Measurements from ENCODE around the gene BBS10. TPM values are rescaled to one million over a fixed set of nuclear protein-coding genes. Genes with fewer than 3 reads are reported as not detected.
"Not testable (repeated sequence)": the region's sequence is repeated elsewhere in the genome, so short reads cannot be mapped to it uniquely, and the experiment has no call there.

The BBS10 gene
- polyA plus RNA-seq, 1 experiment = 20.0 TPM

DNA sequence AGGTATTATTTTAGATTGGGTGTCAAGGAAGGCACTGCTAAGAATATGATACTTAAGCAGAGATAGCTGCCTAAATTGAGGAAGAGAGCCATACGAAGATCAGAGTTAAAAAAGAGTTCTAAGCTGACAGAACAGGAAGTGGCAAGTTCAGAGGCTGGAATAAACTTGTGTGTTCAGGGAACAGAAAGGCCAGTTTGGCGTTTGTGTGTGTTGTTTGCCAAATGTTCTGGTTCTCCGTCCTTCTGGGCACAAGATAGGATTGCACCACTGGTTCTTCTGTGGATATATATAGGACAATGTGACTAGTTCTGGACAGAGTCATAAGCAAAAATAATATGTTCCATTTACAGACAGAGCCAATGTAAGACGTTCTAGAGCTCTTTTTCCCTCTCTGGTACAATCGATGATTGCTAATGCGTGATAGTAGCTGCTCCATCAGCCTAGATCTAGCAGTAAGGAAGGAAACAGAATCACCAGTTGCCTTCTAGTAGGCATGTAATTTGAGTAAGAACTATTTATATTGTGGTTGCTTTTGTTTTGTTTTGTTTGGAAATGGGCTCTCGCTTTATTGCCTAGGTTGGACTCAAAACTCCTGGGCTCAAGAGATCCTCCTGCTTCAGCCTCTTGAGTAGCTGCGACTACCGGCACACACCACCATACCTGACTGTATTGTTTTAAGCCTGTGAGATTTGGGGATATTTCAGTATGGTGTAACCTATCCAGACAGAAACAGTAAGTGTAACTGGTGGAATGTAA, 7.4 kb downstream of the BBS10 start:
- Histone ChIP-seq H3K27me3 (ENCODE audit: control insufficient read depth, insufficient read depth, low read length) (no peaks in the 10 kb centered on the region), H3K4me3 (ENCODE audit: low read depth, low read length) (no peak overlapping the region), H3K27ac (ENCODE audit: low read depth, low read length) (no peak overlapping the region), H3K9me3 (ENCODE audit: control insufficient read depth, insufficient read depth, low read length) (no peaks in the 10 kb centered on the region)
- ChIA-PET CTCF (interaction anchor here (0.6 kb wide), 1 partner anchor 69 kb away, joined by 8 read pairs; no protein-coding TSS in a partner anchor), POLR2A (no interaction called here)
- TF ChIP-seq, protein P1, sequence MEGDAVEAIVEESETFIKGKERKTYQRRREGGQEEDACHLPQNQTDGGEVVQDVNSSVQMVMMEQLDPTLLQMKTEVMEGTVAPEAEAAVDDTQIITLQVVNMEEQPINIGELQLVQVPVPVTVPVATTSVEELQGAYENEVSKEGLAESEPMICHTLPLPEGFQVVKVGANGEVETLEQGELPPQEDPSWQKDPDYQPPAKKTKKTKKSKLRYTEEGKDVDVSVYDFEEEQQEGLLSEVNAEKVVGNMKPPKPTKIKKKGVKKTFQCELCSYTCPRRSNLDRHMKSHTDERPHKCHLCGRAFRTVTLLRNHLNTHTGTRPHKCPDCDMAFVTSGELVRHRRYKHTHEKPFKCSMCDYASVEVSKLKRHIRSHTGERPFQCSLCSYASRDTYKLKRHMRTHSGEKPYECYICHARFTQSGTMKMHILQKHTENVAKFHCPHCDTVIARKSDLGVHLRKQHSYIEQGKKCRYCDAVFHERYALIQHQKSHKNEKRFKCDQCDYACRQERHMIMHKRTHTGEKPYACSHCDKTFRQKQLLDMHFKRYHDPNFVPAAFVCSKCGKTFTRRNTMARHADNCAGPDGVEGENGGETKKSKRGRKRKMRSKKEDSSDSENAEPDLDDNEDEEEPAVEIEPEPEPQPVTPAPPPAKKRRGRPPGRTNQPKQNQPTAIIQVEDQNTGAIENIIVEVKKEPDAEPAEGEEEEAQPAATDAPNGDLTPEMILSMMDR (IDR thresholded peaks at IDR 0.05; ENCODE audit: low read depth, low read length) = no peak
- no peak for DNase-seq (ENCODE audit: low read depth, low spot score)

DNA sequence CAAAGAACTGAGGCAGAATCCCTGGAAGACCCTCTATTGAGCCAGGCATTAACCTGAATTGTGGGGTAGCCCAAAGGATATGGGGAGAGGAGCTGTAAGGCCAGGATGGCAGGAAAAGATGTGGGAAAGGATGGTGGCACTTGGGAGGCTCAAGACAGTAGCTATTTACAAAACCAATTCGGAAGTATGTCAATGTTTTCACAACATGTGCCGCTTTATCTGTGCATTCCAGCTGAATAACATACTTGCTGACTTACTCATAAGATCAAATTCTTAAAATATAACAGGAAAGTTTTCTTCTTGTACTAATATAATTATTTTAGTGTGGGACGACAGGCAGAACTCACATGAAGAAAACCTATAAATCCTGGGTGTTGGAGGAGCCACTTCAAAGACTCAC, 10.6 kb downstream of the BBS10 start:
- Histone ChIP-seq H3K27me3 (ENCODE audit: control insufficient read depth, insufficient read depth, low read length) (no peaks in the 10 kb centered on the region), H3K9me3 (ENCODE audit: control insufficient read depth, insufficient read depth, low read length) (no peaks in the 10 kb centered on the region), H3K4me3 (ENCODE audit: low read depth, low read length) (no peak overlapping the region), H3K27ac (ENCODE audit: low read depth, low read length) (no peak overlapping the region)
- TF ChIP-seq, protein P1 (IDR thresholded peaks at IDR 0.05; ENCODE audit: low read depth, low read length) = no peak
- ChIA-PET POLR2A (interaction anchor here (0.6 to 1.3 kb wide), 2 partner anchors 71 to 111 kb away, joined by 4 to 5 read pairs; no protein-coding TSS in a partner anchor), CTCF (interaction anchor here (0.7 kb wide), 1 partner anchor 20 kb away, joined by 3 read pairs; no protein-coding TSS in a partner anchor)
- DNase-seq (ENCODE audit: low read depth, low spot score) = no peak

DNA sequence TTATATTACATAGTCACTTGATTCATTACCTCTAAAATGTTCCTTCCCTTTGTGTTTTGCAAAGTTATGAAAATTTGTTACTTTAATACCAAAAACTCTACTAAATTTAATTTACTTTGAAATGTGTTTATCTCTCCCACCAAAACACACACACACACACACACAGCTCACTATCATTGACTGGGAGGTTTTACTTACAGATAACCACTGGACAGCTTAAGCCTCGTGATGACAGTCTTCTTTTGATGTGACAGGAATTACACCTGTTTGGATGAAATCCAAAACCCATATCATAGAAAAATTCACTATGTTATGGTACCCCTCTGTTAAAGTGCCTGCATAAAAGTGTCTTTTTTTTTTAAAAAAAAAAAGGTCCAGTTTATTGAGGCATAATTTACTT, 15.6 kb downstream of the BBS10 start:
- H3K27me3 ChIP-seq (ENCODE audit: control insufficient read depth, insufficient read depth, low read length) = no peaks in the 10 kb centered on the region
- TF ChIP-seq, protein P1 (IDR thresholded peaks at IDR 0.05; ENCODE audit: low read depth, low read length) = no peak
- no peak overlapping the region for H3K27ac ChIP-seq (ENCODE audit: low read depth, low read length)
- H3K9me3 ChIP-seq (ENCODE audit: control insufficient read depth, insufficient read depth, low read length) = peaks cover 6% of the 10 kb centered on the region
- H3K4me3 ChIP-seq (ENCODE audit: low read depth, low read length) = no peak overlapping the region
- DNase-seq (ENCODE audit: low read depth, low spot score) = no peak
- POLR2A ChIA-PET = no interaction called here
- CTCF ChIA-PET = no interaction called here

DNA sequence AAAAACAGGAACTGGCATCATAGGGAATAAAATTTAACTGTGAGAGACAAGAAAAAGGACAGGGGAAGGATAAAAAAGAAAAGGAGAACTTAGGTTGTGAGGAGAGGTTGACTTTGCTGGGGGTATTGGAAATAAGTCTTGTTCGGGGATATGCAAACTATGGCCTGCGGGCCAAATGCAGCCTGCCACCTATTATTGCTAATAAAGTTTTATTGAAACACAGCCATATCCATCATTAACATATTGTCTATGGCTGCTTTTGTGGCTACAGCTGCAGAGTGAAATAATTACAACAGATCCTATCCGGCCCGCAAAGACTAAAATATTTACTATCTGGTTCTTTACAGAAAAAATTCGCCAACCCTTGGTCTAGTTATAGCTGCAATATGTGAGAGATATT, 18.6 kb downstream of the BBS10 start:
- Histone ChIP-seq H3K27me3 (ENCODE audit: control insufficient read depth, insufficient read depth, low read length) (no peaks in the 10 kb centered on the region), H3K4me3 (ENCODE audit: low read depth, low read length) (no peak overlapping the region), H3K27ac (ENCODE audit: low read depth, low read length) (no peak overlapping the region), H3K9me3 (ENCODE audit: control insufficient read depth, insufficient read depth, low read length) (peaks cover 6% of the 10 kb centered on the region)
- POLR2A ChIA-PET = interaction anchor here (1.1 kb wide), 1 partner anchor 247 kb away, joined by 5 read pairs; no protein-coding TSS in a partner anchor
- CTCF ChIA-PET = interaction anchor here (0.8 to 1.5 kb wide), 2 partner anchors 18 to 293 kb away, joined by 4 to 6 read pairs; partner anchors contain the start of gene BBS10
- TF ChIP-seq, protein P1 (IDR thresholded peaks at IDR 0.05; ENCODE audit: low read depth, low read length) = no peak
- DNase-seq (ENCODE audit: low read depth, low spot score) = no peak

DNA sequence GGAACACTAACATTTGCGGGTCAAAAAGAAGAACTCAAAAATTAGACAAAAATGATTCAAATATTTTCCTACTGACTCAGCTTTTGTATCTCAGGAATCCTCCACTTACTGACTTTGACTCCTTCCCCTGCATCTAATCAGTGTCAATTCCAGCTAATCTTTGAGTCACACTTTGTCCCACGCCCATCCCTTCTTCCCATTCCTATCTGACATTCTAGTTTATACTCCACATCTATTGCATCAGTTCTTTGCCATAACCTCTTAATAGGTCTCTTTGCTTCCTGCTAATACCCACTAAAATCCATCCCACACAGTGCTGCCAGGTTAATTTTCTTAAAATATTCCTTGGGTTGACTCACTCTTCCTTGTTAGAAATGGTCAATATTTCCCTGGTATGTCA, 19.1 kb downstream of the BBS10 start:
- CTCF ChIA-PET = interaction anchor here (0.8 kb wide), 1 partner anchor 293 kb away, joined by 4 read pairs; no protein-coding TSS in a partner anchor
- POLR2A ChIA-PET = no interaction called here
- no peaks in the 10 kb centered on the region for H3K27me3 ChIP-seq (ENCODE audit: control insufficient read depth, insufficient read depth, low read length)
- TF ChIP-seq, protein P1 (IDR thresholded peaks at IDR 0.05; ENCODE audit: low read depth, low read length) = no peak
- H3K27ac ChIP-seq (ENCODE audit: low read depth, low read length) = no peak overlapping the region
- peaks cover 6% of the 10 kb centered on the region for H3K9me3 ChIP-seq (ENCODE audit: control insufficient read depth, insufficient read depth, low read length)
- no peak overlapping the region for H3K4me3 ChIP-seq (ENCODE audit: low read depth, low read length)
- no peak for DNase-seq (ENCODE audit: low read depth, low spot score)

DNA sequence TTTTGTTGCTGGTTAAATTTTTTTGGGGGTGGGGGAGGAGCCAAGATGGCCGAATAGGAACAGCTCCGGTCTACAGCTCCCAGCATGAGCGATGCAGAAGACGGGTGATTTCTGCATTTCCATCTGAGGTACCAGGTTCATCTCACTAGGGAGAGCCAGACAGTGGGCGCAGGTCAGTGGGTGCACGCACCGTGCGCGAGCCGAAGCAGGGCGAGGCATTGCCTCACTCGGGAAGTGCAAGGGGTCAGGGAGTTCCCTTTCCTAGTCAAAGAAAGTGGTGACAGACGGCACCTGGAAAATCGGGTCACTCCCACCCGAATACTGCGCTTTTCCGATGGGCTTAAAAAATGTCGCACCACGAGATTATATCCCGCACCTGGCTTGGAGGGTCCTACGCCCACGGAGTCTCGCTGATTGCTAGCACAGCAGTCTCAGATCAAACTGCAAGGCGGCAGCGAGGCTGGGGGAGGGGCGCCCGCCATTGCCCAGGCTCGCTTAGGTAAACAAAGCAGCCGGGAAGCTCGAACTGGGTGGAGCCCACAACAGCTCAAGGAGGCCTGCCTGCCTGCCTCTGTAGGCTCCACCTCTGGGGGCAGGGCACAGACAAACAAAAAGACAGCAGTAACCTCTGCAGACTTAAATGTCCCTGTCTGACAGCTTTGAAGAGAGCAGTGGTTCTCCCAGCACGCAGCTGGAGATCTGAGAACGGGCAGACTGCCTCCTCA, 28.5 kb downstream of the BBS10 start:
- POLR2A ChIA-PET = interaction anchor here (0.6 kb wide), 1 partner anchor 285 kb away, joined by 4 read pairs; no protein-coding TSS in a partner anchor
- CTCF ChIA-PET = not testable (repeated sequence)

More for the DNA sequence above, 28.5 kb downstream of the BBS10 start:
- not testable (repeated sequence) for DNase-seq (ENCODE audit: low read depth, low spot score); H3K9me3 ChIP-seq (ENCODE audit: control insufficient read depth, insufficient read depth, low read length); H3K27ac ChIP-seq (ENCODE audit: low read depth, low read length); H3K4me3 ChIP-seq (ENCODE audit: low read depth, low read length); H3K27me3 ChIP-seq (ENCODE audit: control insufficient read depth, insufficient read depth, low read length)

All from AG04450 (cell line).